Epithelial cell of esophagus (primary cell): Measurements from ENCODE around the gene AP1G1.

Source experiments
- DNase-seq: peaks from one replicate; pipeline ENCODE4 v3.0.0; 2010; ENCODE audit warnings: low read depth
- H3K4me3 ChIP-seq: 2 replicates; pipeline ENCODE4 v1.5.1; 2011; ENCODE audit warnings: mild to moderate bottlenecking, low read length, control low read depth
- TF ChIP-seq, protein P1 (sequence below): IDR thresholded peaks from 2 replicates; pipeline ENCODE4 v1.5.1; 2011; ENCODE audit warnings: low read depth, mild to moderate bottlenecking, low read length, control low read depth, inconsistent platforms; ENCODE audit not compliant: insufficient read depth; ENCODE audit errors: missing control alignments

Gene AP1G1

DNA sequence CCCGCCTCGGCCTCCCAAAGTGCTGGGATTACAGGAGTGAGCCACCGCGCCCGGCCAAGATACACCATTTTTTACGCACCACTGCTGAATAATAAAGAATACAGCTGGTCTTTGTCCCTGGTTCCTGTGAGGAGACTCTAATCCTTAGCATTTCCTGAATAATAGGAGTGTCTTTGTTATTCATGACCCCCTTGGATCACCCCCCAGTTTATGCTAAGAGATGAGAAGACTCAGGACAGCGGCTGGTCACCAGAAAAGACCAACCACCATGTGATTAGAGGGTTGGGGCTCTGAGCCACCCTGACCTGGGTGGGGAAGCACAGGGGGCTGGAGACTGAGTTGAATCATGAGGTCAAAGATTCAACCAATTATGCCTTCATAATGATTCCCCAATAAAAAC is 101.4 kb downstream of the AP1G1 start:
- TF ChIP-seq, protein P1, sequence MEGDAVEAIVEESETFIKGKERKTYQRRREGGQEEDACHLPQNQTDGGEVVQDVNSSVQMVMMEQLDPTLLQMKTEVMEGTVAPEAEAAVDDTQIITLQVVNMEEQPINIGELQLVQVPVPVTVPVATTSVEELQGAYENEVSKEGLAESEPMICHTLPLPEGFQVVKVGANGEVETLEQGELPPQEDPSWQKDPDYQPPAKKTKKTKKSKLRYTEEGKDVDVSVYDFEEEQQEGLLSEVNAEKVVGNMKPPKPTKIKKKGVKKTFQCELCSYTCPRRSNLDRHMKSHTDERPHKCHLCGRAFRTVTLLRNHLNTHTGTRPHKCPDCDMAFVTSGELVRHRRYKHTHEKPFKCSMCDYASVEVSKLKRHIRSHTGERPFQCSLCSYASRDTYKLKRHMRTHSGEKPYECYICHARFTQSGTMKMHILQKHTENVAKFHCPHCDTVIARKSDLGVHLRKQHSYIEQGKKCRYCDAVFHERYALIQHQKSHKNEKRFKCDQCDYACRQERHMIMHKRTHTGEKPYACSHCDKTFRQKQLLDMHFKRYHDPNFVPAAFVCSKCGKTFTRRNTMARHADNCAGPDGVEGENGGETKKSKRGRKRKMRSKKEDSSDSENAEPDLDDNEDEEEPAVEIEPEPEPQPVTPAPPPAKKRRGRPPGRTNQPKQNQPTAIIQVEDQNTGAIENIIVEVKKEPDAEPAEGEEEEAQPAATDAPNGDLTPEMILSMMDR = no peak
- no peak overlapping the region for H3K4me3 ChIP-seq
- DNase-seq = no peak

DNA sequence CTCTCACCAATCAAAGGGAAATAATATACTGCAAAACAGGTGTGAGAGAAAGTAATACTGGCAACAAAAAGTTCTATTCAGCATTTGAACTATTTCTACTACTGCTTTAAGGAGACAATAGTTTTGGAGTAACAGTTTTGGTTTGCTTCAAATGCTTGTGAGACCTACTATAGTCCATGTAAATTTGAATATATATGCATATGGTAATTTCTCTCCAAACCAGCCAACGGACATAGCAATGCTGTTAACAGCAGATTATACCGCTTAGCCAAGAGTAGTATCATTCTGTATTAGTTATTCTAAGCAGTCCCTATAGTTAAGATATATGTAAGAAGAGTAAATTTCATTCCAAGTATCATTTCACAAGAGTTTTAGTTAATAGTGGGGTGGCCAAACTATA is 102.6 kb downstream of the AP1G1 start:
- DNase-seq = no peak
- TF ChIP-seq, protein P1 = no peak
- no peak overlapping the region for H3K4me3 ChIP-seq

DNA sequence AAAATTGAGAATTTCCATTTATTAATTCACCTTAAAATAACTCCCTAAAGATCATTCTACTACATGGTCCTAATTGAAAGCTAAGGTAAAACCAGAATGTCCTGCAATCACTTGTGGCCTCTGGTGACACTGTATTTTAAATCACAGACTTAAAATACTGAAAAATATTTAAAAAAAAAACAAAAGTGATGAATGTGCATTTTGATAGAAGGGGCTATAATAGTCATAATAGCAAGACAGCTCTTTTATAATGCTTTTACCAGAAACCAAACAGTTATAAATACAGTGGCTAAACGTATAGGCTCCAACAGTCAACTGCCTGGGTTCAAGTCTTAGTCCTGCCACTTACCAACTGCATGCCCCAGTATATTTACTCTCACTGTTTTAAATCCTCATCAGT is 105.3 kb downstream of the AP1G1 start:
- TF ChIP-seq, protein P1 = no peak
- H3K4me3 ChIP-seq = no peak overlapping the region
- no peak for DNase-seq

DNA sequence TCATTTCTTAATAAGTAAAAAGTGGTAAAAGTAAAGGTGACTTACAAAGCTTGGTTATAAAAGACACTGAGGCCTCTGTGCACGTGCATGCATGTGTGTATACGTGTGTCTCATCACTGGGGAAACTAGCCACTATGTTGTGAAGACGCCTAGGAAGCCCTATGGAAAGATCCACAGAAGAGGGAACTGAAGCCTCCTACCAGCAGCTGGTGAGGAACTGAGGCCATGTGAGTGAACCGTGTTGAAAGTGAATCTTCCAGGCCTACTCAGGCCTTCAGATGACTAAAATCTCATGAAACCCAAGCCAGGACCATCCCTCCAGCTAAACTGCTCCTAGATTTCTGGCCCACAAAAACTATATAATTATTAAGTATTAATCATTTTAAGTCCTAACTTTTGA is 107.8 kb downstream of the AP1G1 start:
- TF ChIP-seq, protein P1 = no peak
- H3K4me3 ChIP-seq = no peak overlapping the region
- no peak for DNase-seq

DNA sequence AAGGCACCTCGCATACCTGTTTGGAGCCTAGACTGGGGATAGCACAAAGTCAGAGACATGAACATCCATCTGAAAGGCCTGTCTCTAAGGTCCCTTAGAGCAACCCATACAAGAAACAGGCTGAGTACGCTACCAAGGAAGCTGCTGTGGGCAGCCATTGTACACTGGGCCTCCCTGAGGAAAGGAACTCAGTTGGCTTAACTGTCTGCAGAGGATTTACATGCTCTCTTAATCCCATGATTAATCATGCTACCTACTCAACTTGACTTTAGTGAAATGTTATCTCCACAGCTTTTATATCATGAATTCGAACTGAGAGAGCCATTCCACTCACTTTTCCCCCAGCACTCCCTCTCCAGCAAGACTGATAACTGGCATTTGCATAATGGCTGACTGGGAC is 110.1 kb downstream of the AP1G1 start:
- no peak for DNase-seq
- TF ChIP-seq, protein P1 = no peak
- no peak overlapping the region for H3K4me3 ChIP-seq

DNA sequence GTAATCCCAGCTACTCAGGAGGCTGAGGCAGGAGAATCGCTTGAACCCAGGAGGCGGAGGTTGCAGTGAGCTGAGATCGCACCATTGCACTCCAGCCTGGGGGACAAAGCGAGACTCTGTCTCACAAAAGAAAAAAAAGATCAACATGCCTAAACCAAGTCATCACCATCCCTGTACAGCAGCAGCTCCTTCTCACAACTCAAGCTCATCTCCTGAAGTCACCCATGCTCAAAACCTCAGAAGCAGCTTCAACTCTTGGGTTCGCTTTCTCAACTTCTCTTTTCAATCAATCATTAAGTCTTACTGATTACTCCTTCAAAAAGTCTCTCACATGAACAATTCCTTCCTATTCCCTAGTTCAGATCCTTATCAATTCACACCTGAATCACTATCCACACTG is 115.5 kb downstream of the AP1G1 start:
- no peak for DNase-seq
- TF ChIP-seq, protein P1 = no peak
- H3K4me3 ChIP-seq = no peak overlapping the region

DNA sequence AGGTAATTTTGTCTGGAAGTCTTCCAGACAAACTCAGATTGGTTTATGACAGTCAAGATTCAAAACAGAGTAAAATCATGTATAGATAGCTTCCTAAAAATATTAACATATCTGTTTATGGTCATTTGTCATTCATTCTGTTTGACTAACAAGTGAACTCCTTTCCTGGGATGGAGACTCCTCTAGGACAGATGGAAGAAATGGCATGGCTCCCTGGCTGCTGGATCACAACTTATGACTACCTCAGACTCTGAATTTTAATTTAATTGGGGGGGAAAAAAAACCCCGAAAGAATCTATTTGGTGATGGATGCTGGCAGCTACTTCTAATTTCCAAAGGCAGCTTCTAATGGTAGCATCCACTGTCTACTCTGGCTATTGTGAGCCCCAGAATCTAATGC is 118.7 kb downstream of the AP1G1 start:
- TF ChIP-seq, protein P1 = no peak
- DNase-seq = no peak
- H3K4me3 ChIP-seq = no peak overlapping the region
